ENCODE data around the gene PAK4.
"Not testable (repeated sequence)": the region's sequence is repeated elsewhere in the genome, so short reads cannot be mapped to it uniquely, and the experiment has no call there.

PAK4 gene

DNA sequence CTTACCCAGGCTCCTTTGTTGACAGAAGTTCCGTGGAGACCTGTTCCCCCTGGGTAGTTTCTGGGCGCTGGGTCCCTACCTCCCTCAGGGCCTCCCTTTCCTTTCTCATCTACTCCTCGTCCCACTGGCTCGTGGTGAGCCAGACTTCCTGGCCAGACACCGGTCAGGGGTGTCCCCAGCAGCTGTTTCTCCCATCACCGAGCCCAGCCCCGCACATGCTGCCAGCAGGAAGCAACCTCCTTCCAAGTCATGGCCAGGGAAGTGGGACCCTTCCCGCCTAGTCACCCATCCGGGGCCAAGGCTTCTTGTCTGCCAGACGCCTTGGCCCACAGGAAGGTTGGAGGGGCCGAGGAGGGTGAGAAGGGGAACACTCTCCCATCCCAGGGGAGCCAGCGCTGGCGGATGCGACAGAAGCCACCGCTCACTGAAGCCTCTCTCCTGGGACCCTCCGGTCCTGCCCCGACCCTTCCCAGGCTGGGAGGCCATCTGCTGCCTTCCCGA lies 5.7 kb downstream of the PAK4 start:
- no peak for DNase-seq

DNA sequence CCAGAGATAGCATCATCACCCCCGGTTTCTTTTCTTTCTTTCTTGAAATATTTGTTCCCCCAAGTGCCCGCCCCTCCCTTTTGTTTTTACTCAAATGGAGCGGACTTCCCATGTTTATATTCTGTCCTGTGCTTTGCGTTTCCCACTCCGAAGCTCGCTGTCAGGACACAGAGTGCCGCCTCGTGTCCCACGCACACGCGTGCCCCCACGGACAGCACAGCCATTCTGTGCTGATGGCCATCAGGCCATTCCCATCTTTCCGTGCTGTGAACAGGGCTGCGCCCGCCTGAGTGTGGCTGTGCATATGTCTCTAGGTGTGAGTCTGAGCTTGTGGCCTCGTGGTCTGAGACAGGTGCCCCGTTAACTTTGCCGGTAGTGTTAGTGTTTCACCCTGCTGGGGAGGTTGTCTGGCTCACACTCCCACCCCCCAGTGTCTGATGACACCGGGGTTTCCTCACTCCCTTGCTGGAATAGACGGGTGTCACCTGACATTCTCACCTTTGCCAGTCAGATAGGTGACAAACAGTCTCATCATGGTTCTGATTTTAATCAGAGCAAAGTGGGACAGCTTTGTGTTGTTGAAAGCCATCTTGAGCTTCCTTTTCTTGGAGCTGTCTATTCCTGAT lies 6.9 kb downstream of the PAK4 start:
- DNase-seq: no peak

DNA sequence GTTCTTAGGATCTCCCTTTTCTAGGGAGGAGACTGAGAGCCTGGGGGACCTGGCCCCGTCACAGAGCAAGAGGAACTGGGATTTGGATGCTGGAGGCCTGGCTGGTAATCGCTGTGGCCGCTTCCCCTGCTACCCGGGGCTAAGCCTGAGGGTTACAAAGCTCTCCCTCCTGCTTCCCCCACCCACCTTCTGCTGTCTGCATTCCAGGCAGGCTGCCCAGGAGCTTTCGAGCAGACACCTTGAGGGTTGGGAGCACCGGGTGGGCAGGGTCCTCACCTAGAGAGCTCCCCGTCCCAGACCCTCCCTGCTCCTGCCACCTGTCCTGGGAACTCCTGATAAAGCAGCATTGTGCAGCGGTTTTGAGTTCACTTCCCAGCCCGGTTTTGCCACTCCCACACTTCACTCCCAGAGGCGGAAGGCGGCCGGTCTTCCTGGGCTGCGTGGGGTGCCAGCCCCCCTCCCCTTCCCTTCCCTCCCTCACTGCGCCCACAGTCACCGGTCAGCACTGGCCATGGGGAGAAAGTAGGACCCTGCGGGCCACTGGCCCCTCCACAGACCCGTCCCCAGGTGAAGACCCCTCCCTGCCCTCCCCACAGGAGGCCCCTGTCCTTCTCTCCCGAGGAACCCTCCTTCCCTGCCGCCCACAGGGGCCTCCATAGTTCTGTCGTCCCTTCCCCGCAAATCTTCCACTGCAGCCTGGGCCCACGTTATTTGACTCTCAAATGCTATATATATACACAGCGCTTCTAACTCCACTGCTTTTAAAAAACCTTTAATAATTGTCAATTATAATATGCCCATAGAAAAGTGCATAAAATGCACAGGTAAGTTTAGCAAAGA lies 8.1 kb downstream of the PAK4 start:
- DNase-seq: no peak

DNA sequence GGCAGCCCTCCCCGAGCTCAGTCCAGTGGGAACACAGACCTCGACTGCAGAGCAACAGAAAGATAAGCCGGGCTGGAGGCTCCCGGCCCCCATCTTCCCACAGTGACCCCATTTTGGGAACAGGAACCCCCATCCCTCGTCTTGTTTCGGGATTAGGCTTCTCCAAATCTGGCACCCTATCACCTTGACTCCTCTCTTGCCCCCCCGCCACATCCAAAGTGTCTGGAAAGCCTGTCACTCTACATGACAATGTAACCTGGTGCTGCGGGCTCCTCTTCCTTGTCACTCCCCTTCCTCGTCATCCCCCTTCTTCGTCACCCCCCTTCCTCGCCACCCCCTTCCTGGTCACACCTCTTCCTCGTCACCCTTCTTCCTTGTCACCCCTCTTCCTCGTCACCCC lies 10.1 kb downstream of the PAK4 start:
- no peak for DNase-seq

DNA sequence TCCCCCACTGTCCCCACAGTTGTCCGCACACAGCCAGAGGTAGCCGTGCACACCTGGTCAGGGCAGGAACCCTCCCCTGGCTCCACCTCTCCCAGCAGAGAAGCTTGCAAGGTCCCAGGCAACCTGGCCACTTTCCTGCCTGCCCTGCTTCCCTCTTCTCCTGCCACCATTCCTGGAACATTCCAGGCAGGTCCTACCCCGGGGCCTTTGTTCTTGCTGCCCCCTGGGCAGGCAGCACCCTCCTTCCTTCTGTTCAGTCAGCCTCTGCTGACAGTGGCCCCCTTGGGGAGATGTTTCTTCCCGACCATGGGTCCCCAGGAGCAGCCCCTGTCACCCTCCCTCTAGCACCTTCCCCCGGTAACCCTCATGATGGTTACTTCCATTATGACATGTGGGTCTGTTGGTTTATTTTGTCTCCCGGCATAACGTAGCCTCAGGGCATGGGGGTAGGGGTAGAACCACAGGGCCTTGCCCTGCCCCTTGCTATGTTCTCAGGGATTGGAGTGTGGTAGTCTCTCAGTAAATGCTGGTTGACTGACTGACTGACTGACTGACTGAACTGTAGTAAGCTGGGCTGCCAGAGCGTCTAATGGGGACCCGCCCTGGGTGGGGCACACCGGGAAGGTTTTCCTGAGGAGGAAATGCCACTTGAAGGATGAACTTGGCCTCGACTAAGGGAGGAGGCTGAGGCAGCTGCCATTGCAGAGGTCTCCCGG lies 10.8 kb downstream of the PAK4 start:
- no peak for DNase-seq

DNA sequence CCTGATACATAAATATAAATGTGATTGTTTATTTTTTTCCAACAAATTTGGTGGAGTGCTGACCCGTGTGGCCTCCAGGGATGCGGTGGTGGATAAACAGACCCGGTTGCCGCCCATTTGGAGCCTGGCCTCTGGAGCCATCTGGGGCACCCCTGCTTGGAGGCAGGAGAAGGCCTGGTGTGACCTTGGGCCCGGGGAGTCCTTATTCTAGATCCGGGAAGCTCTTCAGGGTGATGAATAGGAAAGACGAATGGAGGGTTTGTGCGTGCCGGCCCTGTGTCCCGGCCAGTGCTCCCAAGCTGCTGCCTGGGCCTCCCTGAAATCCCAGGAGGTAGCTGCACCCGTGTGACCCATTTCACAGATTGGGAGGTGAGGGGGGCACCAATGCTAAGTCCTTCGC lies 11.5 kb downstream of the PAK4 start:
- no peak for DNase-seq

DNA sequence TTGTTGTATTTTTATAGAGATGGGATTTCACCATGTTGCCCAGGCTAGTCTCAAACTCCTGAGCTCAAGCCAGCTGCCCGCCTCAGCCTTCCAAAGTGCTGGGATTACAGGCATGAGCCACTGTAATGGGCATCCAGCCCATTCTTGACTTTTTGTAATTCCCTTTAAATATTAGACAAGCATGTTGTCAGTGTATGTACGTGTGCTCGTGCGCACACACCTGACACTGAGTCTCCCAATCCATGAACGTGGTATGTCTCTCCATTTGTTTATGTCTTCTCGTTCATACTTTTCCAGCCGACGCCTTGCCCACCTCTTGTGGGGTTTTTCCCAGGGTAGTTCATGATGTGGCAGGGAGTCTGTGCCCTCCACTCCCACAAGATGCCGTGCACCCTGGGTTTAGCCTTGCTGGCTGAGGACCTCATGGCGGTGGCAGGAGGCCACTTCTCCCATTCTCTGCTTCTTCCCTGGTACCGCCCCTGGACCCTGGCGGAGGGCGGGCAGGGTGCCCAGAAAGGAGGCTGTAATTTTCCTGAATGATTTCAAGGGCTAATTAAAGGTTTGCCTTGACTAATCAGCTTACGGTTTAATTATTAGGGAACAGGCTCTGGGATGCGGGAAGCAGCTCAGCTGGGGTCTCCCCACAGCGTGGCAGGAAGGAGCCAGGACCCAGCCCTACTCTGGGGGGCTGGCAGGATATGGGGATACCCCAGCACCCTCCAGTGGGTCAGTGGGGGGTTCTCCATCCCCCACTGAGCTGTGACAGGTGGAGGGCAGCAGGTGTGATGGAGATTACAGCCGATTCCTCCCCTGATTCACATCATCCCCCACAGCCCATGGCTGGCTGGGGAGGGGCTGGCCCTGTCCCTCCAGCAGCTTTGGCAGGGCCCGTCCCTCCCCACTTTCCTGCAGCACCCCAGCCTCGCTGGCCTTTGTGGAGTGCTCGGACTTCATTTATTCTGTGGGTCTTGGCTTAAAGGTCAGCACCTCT lies 12.9 kb downstream of the PAK4 start:
- DNase-seq: no peak

DNA sequence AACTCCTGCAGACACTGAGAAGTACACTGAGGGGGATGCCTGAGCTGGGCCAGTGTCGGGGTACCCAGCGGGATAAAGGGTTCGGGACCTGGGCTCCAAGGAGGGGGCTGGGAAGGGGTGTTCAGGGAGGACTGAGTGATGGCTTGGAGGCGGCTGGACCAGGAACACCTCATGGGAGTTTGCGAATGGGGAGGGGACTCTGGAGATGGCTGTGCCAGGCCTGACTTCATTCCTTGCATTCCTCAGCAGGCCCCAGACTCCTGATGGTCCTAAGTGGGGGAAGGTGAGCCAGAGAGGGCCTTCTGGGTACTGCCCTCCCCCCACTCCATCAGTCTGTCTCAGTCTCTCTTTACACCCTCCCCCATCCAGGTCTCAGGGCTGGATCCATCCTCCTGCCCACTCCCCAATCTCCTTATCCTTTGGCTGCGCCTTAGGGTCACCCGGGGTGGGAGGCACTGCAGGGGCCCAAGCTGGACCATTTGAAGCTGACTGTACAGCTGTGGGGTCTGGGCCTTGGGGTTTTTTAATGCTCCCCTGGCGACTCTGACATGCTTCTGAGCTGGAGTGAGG lies 13.8 kb downstream of the PAK4 start:
- peak; percentile 61 for DNase-seq

DNA sequence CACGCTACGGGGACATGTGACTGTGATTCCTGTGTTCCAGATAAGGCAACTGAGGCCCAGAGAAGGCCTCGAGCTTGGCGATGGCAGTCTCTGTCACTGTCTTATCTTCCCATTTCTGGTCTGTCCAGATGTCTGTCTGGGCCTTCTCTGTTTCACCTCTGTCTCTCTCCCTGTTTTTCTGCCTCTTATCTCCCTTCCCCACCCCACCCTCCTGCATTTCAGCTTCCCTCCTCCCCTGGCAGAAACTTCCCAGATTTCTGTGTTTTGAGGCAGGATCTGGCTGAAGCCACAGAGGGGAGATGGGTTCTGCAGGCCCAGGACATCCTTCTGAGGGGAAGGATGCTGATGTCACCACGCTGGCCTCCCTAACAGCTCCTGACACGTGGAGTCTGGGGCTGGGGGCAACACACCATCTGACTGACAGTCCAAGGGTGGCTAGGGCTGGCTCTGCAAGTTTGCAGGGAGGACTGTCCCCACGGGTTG lies 14.4 kb downstream of the PAK4 start:
- no peak for DNase-seq

DNA sequence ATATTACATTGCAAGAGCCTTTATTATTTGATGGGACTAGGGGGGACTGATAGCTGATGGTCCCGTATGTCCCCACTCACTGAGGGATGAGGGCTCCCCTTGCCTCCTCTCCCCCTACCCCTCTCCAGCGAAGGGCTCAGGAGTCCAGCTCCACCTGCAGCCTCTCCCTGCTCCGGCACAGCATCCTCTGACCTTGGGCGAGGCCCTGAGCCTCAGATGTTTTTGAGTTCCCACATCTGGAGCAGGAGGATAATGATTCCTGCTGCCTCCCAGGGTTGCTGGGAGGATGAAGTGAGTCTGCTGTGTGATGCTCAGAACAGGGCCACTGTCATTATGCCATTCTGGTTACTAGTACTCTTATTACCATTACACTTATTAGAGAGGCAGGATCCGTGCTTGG lies 15.0 kb downstream of the PAK4 start:
- DNase-seq: no peak

DNA sequence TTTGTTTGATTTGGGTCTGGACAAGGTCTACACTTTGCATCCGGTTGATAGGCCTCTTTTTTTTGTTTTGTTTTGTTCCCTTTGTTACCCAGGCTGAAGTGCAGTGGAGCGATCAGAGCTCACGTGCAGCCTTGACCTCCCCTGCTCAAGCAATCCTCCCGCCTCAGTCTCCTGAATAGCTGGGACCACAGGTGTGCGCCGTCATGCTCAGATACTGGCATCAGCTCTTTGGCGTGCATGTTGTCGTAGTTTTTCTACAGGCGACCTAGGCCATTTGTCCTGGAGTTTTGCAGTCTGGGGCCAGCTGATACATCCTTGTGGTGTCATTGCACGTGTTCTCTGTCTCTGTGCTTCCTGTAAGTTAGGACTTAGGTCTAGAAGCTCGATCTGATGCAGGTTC lies 16.3 kb downstream of the PAK4 start:
- no peak for DNase-seq

DNA sequence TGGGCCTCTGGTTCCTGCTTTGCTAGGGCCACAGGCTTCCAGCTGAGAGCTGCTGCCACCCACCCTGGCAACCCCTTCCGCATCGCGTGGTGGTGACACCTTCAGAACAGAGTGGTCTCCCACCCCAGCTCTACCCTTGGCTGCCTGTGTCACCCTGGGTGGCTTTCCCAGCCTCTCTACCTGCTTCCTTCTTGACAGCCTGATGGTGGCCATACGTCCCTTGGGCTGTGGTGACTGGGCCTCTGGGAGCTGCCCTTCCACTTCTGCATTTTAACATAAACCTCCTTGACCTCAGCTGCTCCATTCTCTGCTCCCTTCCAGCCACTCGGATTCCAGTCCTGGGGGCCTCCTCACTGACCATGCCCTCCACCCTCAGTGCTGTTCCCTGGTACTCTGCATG lies 17.0 kb downstream of the PAK4 start:
- no peak for DNase-seq

DNA sequence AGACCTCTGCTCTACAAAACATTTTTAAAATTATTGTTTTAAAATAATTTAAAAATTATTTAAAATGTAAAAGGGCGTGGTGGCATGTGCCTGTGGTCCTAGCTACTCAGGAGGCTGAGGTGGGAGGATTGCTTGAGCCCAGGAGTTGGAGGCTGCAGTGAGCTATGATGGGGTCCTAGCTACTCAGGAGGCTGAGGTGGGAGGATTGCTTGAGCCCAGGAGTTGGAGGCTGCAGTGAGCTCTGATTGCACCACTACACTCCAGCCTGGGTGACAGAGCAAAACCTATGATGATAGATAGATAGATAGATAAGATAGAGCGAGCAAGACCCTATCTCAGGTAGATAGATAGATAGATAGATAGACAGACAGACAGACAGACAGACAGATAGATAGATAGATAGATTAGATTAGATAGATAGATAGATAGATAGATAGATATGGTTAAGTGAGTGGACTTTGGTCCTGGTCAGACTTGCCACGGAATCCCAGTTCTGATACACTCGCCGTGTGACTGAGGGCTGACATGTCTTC lies 18.2 kb downstream of the PAK4 start:
- DNase-seq: not testable (repeated sequence)

DNA sequence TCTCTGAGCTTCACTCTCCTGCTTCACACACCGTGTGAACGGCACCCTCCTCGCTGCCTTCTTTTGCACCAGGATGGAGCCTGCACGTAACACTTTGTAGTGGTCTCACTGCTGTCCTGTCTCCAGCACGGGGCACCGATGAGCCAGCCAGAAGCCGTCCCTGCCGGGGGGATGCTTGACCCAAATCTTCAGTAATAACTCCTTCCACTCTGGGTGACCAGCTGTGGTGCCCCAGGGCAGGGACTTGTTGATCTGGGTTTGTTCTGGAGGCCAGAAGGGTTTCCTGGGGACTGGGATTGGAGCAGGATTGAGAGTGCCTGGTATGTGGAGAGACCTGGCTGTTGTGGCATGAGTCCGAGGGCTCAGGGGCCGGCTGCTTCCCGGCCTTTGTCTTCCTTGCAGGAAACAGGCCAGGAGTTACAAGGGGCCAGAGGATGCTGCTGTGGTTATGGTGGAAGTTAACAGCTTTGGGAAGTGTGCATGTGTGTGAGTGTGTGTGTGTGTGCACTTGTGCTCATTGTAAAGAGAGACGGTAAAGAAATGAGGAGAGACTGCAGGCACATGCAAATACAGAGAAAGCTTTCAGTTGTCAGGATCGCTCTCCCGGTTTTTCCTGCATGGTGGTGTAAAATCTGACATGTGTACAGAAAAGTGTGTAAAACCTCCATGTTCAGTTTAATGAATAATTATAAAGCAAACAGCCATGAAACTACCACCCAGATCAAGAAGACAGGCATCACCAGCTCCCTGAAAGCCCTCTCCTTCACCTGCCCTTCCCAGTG lies 18.9 kb downstream of the PAK4 start:
- DNase-seq: no peak

DNA sequence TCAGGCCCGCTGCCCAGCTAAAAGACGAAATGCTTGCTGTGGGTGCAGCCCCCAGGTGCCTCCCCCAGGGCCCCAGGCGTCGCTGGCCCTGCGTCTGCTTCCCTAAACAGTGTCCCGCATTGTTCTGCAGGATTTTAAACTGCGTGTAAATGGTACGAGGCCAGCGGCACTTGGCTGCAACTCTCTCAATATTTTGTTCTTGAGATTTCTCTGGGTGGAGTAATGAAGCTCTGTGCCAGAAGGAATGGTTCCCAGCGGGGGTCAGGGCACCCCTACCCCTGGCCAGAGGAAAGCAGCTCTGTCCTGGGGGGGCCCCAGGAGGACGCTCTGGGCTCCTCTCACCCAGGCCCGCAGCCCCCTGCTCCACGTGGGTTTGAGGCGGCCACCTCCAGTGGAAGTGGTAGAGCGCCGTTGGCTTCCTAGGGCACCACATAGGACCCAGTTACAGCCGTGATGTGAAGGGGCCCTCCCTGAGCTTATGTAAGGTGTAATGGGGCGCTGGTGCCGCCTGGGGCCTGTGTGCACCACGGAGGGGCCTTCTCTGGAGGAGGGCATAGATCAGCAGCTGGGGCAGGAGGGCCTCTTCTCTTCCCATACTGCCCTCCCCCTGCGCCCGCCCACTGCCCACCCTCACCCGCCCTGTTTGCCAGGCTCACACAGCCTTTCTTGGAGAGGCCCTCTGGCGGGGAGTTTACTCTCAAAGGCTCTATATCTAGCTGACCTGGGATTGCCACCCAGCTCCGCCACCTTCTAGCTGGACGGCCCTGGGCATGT lies 19.8 kb downstream of the PAK4 start:
- no peak for DNase-seq

DNA sequence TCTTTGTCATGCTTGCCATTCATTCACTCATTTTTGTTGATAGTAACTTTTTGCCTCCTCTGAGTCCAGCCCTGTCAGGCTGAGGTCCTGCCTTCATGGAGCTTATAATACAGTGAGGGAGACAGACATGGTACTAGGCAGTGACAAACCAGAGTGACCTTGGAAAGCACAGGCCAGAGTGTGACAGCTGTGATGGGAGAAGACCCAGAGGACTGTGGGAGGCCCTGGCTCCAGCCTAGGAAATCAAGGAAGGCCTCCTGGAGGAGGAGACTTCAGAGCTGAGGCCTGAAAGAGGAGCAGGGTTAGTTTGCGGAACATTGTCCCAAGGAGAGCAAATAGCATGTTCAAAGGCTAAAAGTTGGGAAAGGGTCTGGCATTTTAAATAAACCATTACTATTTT lies 20.5 kb downstream of the PAK4 start:
- no peak for DNase-seq

DNA sequence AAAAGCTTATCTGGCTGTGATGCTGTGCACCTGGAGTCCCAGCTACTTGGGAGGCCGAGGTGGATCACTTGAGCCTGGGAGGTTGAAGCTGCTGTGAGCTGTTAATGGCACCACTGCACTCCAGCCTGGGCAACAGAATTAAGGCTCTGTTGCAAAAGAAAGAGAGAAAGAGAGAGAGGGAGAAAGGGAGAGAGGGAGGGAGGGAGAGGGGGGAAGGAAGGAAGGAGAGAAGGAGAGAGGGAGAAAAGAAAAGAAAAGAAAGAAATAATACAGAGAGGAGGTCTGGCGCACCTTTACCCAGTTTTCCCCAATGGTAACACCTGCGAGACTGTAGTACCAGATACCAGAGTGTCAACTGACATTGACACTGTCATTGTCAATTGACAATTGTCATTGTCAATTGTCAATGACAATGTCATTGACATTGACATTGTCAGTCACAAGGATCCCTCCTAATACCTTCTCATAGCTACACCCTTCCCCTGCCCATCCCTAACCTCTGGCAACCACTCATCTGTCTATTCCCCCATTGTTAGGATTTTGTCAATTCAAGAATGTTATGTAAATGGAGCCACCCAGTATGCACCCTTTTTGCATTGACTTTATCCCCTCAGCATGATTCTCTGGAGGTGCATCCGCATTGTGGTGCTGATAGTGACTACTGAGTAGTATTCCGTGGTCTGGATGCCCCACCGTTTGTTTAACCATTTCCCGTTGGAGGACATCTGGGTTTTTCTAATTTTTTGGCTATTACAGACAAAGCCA lies 21.3 kb downstream of the PAK4 start:
- DNase-seq: no peak

DNA sequence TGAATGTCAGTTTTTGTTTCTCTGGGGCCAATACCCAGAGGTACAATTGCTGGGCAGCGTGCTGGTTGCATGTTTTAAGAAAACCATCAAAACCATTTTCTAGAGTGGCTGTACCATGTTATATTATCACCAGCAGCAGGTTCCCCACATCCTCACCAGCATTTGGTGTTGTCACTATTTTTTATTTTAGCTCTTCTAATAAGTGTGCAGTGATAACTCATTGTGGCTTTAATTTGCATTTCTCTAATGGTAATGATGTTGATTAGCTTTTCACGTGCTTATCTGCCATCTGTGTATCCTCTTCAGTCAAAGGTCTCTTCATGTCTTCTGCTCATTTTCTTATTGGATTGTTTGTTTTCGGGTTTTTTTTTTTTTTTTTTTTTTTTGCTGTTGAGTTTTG lies 21.9 kb downstream of the PAK4 start:
- no peak for DNase-seq

DNA sequence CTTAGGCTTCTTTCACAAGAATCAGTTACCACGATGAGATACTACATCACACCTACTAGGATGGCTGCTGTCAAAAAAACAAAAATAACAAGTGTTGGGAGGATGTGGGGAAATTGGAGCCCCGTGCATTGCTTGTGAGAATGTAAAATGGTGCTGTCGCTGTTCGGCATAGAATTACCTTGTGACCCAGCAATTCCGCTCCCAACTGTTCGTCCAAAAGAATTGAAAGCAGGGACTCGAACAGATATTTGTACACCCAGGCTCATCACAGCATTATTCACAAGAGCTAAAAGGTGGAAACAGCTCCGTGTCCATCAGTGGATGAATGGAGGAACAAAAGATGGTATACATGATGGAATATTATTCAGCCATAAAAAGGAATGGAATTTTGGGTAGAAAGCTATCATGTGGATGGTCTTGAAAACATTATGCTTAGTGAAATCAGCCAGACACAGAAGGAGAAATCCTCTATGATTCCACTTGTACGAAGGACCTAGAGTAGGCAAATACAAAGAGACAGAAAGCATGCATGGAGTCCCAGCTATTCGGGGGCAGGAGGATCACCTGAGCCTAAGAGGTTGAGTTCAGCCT lies 23.4 kb downstream of the PAK4 start:
- DNase-seq: no peak
